Transverse colon (tissue), 4 donors: ENCODE results near the gene C10orf143. TPM values are rescaled to one million over a fixed set of nuclear protein-coding genes. Genes with fewer than 3 reads are reported as not detected.
"Not testable (repeated sequence)": the region's sequence is repeated elsewhere in the genome, so short reads cannot be mapped to it uniquely, and the experiment has no call there.

Source experiments
- DNase-seq: peaks from one replicate; pipeline ENCODE4 v3.0.0-alpha.2; 2019
- H3K27ac ChIP-seq, 4 donors: fragments of 200-600 bp; sonication (generic); 2 replicates each; pipeline ENCODE4 v1.5.1; 2016 to 2018; ENCODE audit warnings: inconsistent platforms in 4 of 4
- H3K27me3 ChIP-seq: fragments of 200-600 bp; sonication (generic); 2 replicates; pipeline ENCODE4 v1.5.1; 2017; ENCODE audit warnings: inconsistent platforms
- H3K36me3 ChIP-seq, 4 donors: fragments of 200-600 bp; sonication (generic); 2 replicates each; pipeline ENCODE4 v1.5.1; 2017 to 2019; ENCODE audit warnings: inconsistent platforms in 4 of 4
- H3K4me1 ChIP-seq, 4 donors: fragments of 200-600 bp; sonication (generic); 2 replicates each; pipeline ENCODE4 v1.5.1; 2017 to 2020; ENCODE audit warnings: inconsistent platforms in 4 of 4
- H3K4me3 ChIP-seq, 4 donors: fragments of 200-600 bp; sonication (generic); 1 replicate in 1 of 4; 2 replicates in 3 of 4; pipeline versions ENCODE4 v1.5.1 to v1.6.1; 2017 to 2019; ENCODE audit warnings: inconsistent platforms in 4 of 4
- H3K9me3 ChIP-seq, 2 donors: fragments of 200-600 bp; sonication (generic); 2 replicates each; pipeline ENCODE4 v1.5.1; 2017 to 2019; ENCODE audit warnings: inconsistent platforms in 2 of 2
- CTCF ChIP-seq, 5 experiments: fragments of 200-600 bp in 3 of 5; fragments of 450-650 bp in 2 of 5; sonication (generic) in 3 of 5; IDR thresholded peaks; 1 replicate in 2 of 5; 2 replicates in 3 of 5; pipeline ENCODE4 v1.5.1; 2016 to 2017; ENCODE audit warnings: antibody characterized with exemption in 5 of 5, inconsistent platforms in 3 of 5, mild to moderate bottlenecking in 2 of 5, moderate library complexity in 1 of 5
- EP300 ChIP-seq: sonication (generic); formaldehyde crosslinking; IDR thresholded peaks from one replicate; pipeline ENCODE4 v1.6.1; 2017; ENCODE audit warnings: antibody characterized with exemption, low read depth
- POLR2A ChIP-seq: fragments of 450-650 bp; IDR thresholded peaks from one replicate; pipeline ENCODE4 v1.6.1; 2016; ENCODE audit warnings: antibody characterized with exemption, mild to moderate bottlenecking, moderate library complexity
- POLR2AphosphoS5 ChIP-seq, 3 donors: sonication (generic); formaldehyde crosslinking; IDR thresholded peaks; one replicate each; pipeline ENCODE4 v1.6.1; 2016; ENCODE audit warnings: antibody characterized with exemption in 3 of 3
- WGBS, 2 donors: methylation state at CpG; one replicate each; pipeline ENCODE4 v1.1.5; 2018; ENCODE audit warnings: low coverage in 1 of 2; 5-methylcytosine and 5-hydroxymethylcytosine counted together
- in situ Hi-C, 4 donors: fragments of 200-750 bp; cut with MboI; loops; one replicate each; pipeline versions ENCODE4 v1.15.0 to v1.15.1; 2017; ENCODE audit warnings: low sequenced_read_pairs in 3 of 4, low pct_ligation_motif_present in 1 of 4, low pct_unique_long_range_greater_than_20kb in 1 of 4
- intact Hi-C: fragments of 100-400 bp; cut with DNase I; formaldehyde crosslinking; loops from one replicate; pipeline ENCODE4 v1.15.1; 2023; ENCODE audit warnings: low total_unique reads
- total RNA-seq, 4 donors: library from RNA; depleted of rRNA; stranded (reverse); fragments of >200 nt; gene quantifications; one replicate each; pipeline ENCODE4 v1.1.0, GENCODE V29; 2016

C10orf143 gene
- total RNA-seq, 4 donors from 2014 or later: 3.8 to 4.0 TPM; not detected in 2

GRCh38 chr10:130121486-130122079 is 11.0 kb upstream of the C10orf143 start:
- peaks cover 4 to 7% of the 10 kb centered on the region in 2 donors for H3K9me3 ChIP-seq
- no peak for TF ChIP-seq CTCF (IDR thresholded peaks at IDR 0.05)
- no peak for TF ChIP-seq EP300
- TF ChIP-seq POLR2AphosphoS5 (IDR thresholded peaks at IDR 0.05): no peak
- no peak for TF ChIP-seq POLR2A
- intact Hi-C loops (no loop called here), in situ Hi-C loops (loop anchor here in 1 of 4 donors (25.0 kb wide), 1 partner anchor 1084 kb away; no protein-coding TSS in a partner anchor)
- no peaks in the 10 kb centered on the region for H3K36me3 ChIP-seq
- H3K4me3 ChIP-seq: no peak overlapping the region
- no peaks in the 10 kb centered on the region for H3K4me1 ChIP-seq
- H3K27me3 ChIP-seq: no peaks in the 10 kb centered on the region
- H3K27ac ChIP-seq: no peak overlapping the region
- no peak for DNase-seq
- 57% methylated on average over 13 of the region's 13 CpGs; no CpG with 5 or more reads in 1 of the 2 donors for WGBS, 2 donors

DNA sequence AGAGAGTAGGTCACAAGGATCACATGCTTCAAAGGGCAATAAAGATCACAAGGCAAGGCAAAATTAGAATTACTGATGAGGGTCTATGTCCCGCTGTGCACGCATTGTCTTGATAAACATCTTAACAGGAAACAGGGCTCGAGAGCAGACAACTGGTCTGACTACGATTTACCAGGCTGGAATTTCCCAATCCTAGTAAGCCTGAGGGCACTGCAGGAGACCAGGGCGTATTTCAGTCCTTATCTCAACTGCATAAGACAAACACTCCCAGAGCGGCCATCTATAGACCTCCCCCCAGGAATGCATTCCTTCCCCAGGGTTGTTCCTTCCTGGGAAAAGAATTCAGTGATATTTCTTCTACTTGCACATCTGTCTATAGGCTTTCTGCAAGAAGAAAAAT is 6.9 kb upstream of the C10orf143 start:
- H3K4me3 ChIP-seq, H3K36me3 ChIP-seq, H3K27me3 ChIP-seq, H3K9me3 ChIP-seq, intact Hi-C loops, H3K27ac ChIP-seq, H3K4me1 ChIP-seq, DNase-seq: not testable (repeated sequence)
- WGBS, 2 donors: 69 to 70% methylated on average over 2 to 6 of the region's 6 CpGs
- in situ Hi-C loops: loop anchor here in 1 of 4 donors (25.0 kb wide), 1 partner anchor 1080 kb away; no protein-coding TSS in a partner anchor

DNA sequence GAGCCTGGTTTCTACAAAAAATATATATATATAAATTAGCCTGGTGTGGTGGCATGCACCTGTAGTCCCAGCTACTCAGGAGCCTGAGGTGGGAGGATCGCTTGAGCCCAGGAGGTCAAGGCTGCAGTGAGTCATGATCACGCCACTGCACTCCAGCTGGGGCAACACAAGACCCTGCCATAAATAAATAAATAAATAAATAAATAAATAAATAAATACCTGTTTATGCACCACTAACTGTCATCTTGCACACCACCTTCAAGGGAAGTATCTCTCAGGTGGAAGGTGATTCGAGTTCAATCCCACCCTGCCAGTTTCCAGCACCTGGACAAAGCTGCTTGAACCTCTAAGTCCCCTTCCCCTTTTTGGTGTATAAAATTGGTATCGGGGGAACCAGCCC is 6.3 kb upstream of the C10orf143 start:
- H3K27me3 ChIP-seq, H3K36me3 ChIP-seq, H3K4me1 ChIP-seq, DNase-seq, H3K27ac ChIP-seq, H3K4me3 ChIP-seq, intact Hi-C loops, H3K9me3 ChIP-seq: not testable (repeated sequence)
- in situ Hi-C loops: loop anchor here in 1 of 4 donors (25.0 kb wide), 1 partner anchor 1080 kb away; no protein-coding TSS in a partner anchor
- 89 to 95% methylated on average over 3 to 4 of the region's 4 CpGs for WGBS, 2 donors

GRCh38 chr10:130112821-130113220 is 2.2 kb upstream of the C10orf143 start:
- peaks cover 4 to 7% of the 10 kb centered on the region in 2 donors for H3K9me3 ChIP-seq
- no peak overlapping the region for H3K27ac ChIP-seq
- TF ChIP-seq EP300: no peak
- TF ChIP-seq CTCF (IDR thresholded peaks at IDR 0.05): no peak
- TF ChIP-seq POLR2AphosphoS5 (IDR thresholded peaks at IDR 0.05): no peak
- no peak for TF ChIP-seq POLR2A
- in situ Hi-C loops: loop anchor here in 1 of 4 donors (25.0 kb wide), 1 partner anchor 1076 kb away; no protein-coding TSS in a partner anchor
- no peak for DNase-seq
- intact Hi-C loops: no loop called here
- no peaks in the 10 kb centered on the region for H3K27me3 ChIP-seq
- 86 to 97% methylated on average over 3 of the region's 3 CpGs for WGBS, 2 donors
- H3K4me3 ChIP-seq: no peak overlapping the region
- peaks cover 3 to 23% (median 18%) of the 10 kb centered on the region in 4 donors for H3K4me1 ChIP-seq
- no peaks in the 10 kb centered on the region for H3K36me3 ChIP-seq

GRCh38 chr10:130111852-130112180 is 1.2 kb upstream of the C10orf143 start:
- Histone ChIP-seq H3K9me3 (no peaks in the 10 kb centered on the region), H3K36me3 (no peaks in the 10 kb centered on the region), H3K27ac (peak overlapping the region; percentile 87 to 96 (median 94)), H3K27me3 (no peaks in the 10 kb centered on the region), H3K4me3 (peak overlapping the region; percentile 67 to 77 (median 72)), H3K4me1 (peaks cover 3 to 23% (median 18%) of the 10 kb centered on the region in 4 donors)
- in situ Hi-C loops (loop anchor here in 1 of 4 donors (25.0 kb wide), 1 partner anchor 1075 kb away; no protein-coding TSS in a partner anchor), intact Hi-C loops (loop anchor here (2.0 kb wide), 1 partner anchor 25 kb away; the partner anchor contains the start of gene GLRX3)
- WGBS, 2 donors: 58% methylated on average over 6 of the region's 6 CpGs; no CpG with 5 or more reads in 1 of the 2 donors
- TF ChIP-seq CTCF (IDR thresholded peaks at IDR 0.05) (no peak), POLR2AphosphoS5 (IDR thresholded peaks at IDR 0.05) (no peak), EP300 (no peak), POLR2A (no peak)
- no peak for DNase-seq
